ENCODE results near the gene CLEC16A.

Gene CLEC16A

GRCh38 chr16:10968498-10968897 lies 24.1 kb downstream of the CLEC16A start:
- no peak for DNase-seq (ENCODE audit: low read depth in 3 of 3)

- DNase-seq (ENCODE audit: low read depth in 3 of 3): no peak
These were observed 25.3 kb downstream of the CLEC16A start for GRCh38 chr16:10969615-10970014.

- no peak for DNase-seq (ENCODE audit: low read depth in 3 of 3)
These were observed 25.7 kb downstream of the CLEC16A start for GRCh38 chr16:10970065-10970464.

GRCh38 chr16:10971560-10971961 lies 27.2 kb downstream of the CLEC16A start:
- no peak for DNase-seq (ENCODE audit: low read depth in 3 of 3)

- no peak for DNase-seq (ENCODE audit: low read depth in 3 of 3)
These were observed 27.9 kb downstream of the CLEC16A start for GRCh38 chr16:10972108-10972818.

GRCh38 chr16:10972819-10973464 lies 28.6 kb downstream of the CLEC16A start:
- DNase-seq (ENCODE audit: low read depth in 3 of 3): no peak

- no peak for DNase-seq (ENCODE audit: low read depth in 3 of 3)
These were observed 32.3 kb downstream of the CLEC16A start for GRCh38 chr16:10976634-10977033.

- no peak for DNase-seq (ENCODE audit: low read depth in 3 of 3)
These were observed 33.8 kb downstream of the CLEC16A start for GRCh38 chr16:10978124-10978523.

- no peak for DNase-seq (ENCODE audit: low read depth in 3 of 3)
These were observed 34.6 kb downstream of the CLEC16A start for GRCh38 chr16:10978871-10979446.

GRCh38 chr16:10979717-10980601 lies 35.6 kb downstream of the CLEC16A start:
- DNase-seq (ENCODE audit: low read depth in 3 of 3): no peak

GRCh38 chr16:10980813-10981212 lies 36.4 kb downstream of the CLEC16A start:
- DNase-seq (ENCODE audit: low read depth in 3 of 3): no peak

- DNase-seq (ENCODE audit: low read depth in 3 of 3): no peak
These were observed 37.4 kb downstream of the CLEC16A start for GRCh38 chr16:10981697-10982216.

GRCh38 chr16:10982465-10983150 lies 38.2 kb downstream of the CLEC16A start:
- no peak for DNase-seq (ENCODE audit: low read depth in 3 of 3)

GRCh38 chr16:10983159-10983558 lies 38.8 kb downstream of the CLEC16A start:
- DNase-seq (ENCODE audit: low read depth in 3 of 3): no peak

GRCh38 chr16:10984509-10984908 lies 40.1 kb downstream of the CLEC16A start:
- no peak for DNase-seq (ENCODE audit: low read depth in 3 of 3)

GRCh38 chr16:10987361-10988163 lies 43.2 kb downstream of the CLEC16A start:
- DNase-seq (ENCODE audit: low read depth in 3 of 3): no peak

GRCh38 chr16:10988164-10988803 lies 43.9 kb downstream of the CLEC16A start:
- peak; percentile 67 to 85 (median 83) for DNase-seq (ENCODE audit: low read depth in 3 of 3)

GRCh38 chr16:10988879-10989278 lies 44.5 kb downstream of the CLEC16A start:
- DNase-seq (ENCODE audit: low read depth in 3 of 3): no peak

- DNase-seq (ENCODE audit: low read depth in 3 of 3): no peak
These were observed 45.2 kb downstream of the CLEC16A start for GRCh38 chr16:10989559-10989958.

- no peak for DNase-seq (ENCODE audit: low read depth in 3 of 3)
These were observed 46.0 kb downstream of the CLEC16A start for GRCh38 chr16:10990378-10990777.

All from stimulated activated CD4-positive, alpha-beta T cell treated with anti-CD3 and anti-CD28 coated beads, TNF-alpha, amount 100 ng/mL, for 48 hours (primary cell).